Breast epithelium (tissue), 3 donors: ENCODE measurements around the gene F12.

Experiments
- POLR2A ChIP-seq: fragments of 450-650 bp; IDR thresholded peaks from one replicate; pipeline ENCODE4 v1.6.1; 2016; ENCODE audit warnings: antibody characterized with exemption, mild to moderate bottlenecking, moderate library complexity
- POLR2AphosphoS5 ChIP-seq, 3 donors: sonication (generic); formaldehyde crosslinking; IDR thresholded peaks; one replicate each; pipeline ENCODE4 v1.6.1; 2017; ENCODE audit warnings: antibody characterized with exemption in 3 of 3
- TF ChIP-seq, protein P1 (sequence below), 3 donors: fragments of 450-650 bp; IDR thresholded peaks; one replicate each; pipeline ENCODE4 v1.5.1; 2016 to 2017; ENCODE audit warnings: antibody characterized with exemption in 3 of 3, mild to moderate bottlenecking in 3 of 3, moderate library complexity in 3 of 3

DNA sequence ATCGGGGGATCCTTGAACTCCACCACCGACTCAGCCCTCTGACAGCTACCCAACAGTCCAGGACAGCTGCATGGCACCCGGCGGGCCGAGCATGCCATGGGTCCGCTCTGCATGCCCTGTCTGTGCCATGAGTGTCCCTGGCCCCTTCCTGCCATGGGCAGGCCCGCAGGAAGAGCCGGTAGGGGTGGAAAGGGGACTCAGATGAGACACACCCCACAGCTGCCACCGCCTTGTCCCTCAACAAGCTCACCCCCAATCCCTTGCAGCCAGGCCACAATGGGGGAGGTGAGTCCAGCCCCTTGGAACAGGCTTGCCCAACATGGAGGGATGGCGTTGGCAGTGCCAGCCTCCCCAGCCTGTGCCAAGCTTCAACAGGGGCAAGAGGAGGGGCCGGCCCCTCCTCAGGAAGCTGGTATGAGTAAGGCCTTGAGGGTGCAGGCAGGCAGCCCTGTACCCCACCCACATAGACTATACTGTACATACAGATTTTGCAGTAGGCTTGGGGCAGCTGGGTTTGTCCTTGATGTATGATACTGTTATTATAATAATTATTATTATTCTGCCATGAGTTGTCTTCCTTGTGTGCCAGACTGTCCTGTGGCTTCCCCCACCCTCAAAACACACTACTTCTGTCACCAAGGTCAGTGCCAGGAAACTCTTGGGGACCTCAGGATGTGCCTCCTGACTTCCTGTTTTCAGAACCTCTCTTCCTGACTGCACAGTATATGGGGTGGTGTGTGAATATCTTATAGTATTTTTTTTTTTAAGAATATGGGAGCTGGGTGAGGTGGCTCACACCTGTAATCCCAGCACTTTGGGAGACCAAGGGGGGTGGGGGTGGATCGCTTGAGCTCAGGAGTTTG lies 37.1 kb downstream of the F12 start:
- TF ChIP-seq, protein P1, sequence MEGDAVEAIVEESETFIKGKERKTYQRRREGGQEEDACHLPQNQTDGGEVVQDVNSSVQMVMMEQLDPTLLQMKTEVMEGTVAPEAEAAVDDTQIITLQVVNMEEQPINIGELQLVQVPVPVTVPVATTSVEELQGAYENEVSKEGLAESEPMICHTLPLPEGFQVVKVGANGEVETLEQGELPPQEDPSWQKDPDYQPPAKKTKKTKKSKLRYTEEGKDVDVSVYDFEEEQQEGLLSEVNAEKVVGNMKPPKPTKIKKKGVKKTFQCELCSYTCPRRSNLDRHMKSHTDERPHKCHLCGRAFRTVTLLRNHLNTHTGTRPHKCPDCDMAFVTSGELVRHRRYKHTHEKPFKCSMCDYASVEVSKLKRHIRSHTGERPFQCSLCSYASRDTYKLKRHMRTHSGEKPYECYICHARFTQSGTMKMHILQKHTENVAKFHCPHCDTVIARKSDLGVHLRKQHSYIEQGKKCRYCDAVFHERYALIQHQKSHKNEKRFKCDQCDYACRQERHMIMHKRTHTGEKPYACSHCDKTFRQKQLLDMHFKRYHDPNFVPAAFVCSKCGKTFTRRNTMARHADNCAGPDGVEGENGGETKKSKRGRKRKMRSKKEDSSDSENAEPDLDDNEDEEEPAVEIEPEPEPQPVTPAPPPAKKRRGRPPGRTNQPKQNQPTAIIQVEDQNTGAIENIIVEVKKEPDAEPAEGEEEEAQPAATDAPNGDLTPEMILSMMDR (IDR thresholded peaks at IDR 0.05), result no peak
- TF ChIP-seq POLR2A, result no peak
- no peak for TF ChIP-seq POLR2AphosphoS5 (IDR thresholded peaks at IDR 0.05)
